NCI-H1092 (cell line): ENCODE results near the gene PIGZ.

Experiments
- DNase-seq: peaks from one replicate; lab custom pipeline; 2025; lab: John Stamatoyannopoulos, UW

Gene PIGZ

DNA sequence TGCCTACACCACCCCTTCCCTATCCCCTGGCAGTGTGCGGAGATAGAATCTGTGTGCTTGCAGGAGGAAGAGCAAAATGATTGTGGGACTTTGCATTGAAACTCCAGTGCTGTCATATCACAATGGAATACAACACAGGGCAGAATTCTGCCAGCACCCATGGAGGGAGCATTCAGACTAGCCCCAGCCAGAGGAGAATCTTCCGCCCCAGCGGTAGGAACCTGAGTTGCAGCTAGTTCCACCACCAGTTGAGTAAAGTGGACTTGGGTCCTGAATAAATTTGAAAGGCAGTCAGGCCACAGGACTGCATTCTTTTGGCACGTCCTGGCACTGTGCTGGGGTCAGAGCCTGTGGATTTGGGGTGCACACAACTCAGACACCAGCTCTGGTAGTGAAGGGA is 53.8 kb downstream of the PIGZ start:
- DNase-seq, result no peak

DNA sequence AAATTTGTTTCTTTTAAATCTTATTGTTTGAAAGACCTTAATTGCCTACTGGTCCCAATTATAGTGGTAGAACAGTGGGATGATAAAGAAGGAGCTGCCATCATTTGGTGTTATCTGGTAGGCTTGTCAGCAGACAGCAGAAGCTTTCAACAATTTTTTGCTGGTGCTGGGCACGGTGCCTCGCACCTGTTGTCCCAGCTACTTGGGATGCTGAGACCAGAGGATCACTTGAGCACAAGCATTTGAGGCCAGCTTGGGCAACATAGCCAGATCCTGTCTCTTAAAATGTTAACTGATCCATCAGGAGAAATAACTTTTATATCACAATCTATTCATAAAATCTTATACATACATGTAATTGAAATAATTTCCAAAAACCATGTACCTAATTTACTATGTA is 64.9 kb downstream of the PIGZ start:
- DNase-seq, result no peak

DNA sequence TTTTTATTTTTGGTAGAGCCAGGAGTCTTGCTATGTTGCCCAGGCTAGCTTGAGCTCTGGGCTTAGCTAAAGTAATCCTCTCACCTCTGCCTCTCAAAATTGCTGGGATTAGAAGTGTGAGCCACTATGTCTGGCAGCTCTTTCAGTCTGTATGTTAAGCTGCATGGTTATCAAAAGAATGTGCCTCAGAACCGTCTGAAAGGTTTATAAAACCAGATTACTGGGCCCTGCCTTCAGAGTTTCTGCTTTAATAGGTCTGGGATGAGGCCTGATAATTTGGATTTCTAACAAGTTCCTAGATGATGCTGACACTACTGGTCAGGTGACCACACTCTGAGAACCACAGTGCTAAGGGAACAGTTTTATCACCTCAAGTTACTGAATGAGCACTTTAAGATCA is 66.3 kb downstream of the PIGZ start:
- no peak for DNase-seq

DNA sequence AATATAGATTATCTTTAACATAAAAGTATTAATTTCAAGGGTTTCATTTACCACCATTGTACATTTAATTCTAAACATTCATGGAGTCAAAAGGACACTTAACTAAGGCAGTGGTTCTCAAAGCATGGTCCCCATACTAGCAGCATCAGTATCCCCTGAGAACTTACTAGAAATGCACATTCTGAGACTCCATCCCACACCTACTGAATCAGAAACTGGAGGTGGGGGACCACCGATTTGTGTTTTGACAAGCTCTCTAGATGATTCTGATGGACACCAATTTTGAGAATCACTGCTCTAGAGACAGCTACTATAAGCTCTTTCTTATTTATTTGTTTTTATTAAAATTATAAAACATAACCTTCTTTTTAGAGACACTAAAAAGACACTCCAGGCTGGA is 66.9 kb downstream of the PIGZ start:
- DNase-seq, result no peak
